GM12892 (cell line): ENCODE measurements around the gene NOTCH2.

ENCODE experiments used
- POLR2A ChIP-seq: IDR thresholded peaks from 2 replicates; pipeline ENCODE4 v1.6.1; 2011; ENCODE audit warnings: low read depth, low read length, control low read depth
- POLR2AphosphoS5 ChIP-seq: IDR thresholded peaks from 2 replicates; pipeline ENCODE4 v1.6.1; 2011; ENCODE audit warnings: low read depth, low read length, control low read depth

DNA sequence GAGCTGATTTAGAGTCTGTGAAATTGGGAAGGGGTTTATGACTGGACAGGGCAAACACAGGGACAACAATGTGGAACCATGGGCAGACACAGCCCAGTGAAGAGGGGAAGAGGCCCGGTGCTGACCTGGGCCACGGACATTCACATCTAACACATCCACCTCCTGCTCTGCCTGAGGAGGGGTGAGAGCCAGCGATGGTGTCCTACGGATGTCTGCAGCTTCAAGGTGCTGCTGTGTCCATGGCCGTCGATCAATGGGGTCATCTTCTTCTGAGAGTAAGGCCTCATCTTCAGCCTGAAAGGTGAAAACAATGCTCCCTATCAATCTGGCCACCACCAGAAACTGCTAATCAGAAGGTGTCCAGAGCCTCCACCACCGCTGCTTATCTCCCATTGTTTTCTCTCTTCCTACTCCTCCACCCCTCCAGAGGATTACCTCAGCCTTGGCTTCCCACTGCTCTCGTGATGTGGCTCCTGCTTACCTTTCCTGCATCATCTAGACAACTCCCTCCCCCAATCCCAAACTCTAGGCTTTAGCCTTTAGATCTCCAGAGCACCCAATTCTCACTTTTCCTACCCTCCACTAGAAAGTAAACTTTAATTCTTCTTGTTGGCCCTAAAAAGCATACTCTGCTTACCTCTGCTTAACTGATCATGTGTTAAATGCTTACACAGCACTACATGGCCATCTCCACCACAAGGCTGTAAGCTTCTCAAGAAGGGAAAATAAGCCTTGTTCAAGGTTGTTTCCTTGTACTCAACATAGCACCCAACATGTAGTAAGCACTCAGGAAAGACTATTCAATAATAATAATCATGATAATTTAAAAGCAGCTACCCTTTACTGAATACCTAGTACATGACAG is 149.1 kb downstream of the NOTCH2 start:
- TF ChIP-seq POLR2A, result no peak
- TF ChIP-seq POLR2AphosphoS5, result no peak
